NCI-H446 treated with DMSO at 0.1 percent for 48 hours (cell line): Measurements from ENCODE around the gene SLC43A3.
"Not testable (repeated sequence)": the region's sequence is repeated elsewhere in the genome, so short reads cannot be mapped to it uniquely, and the experiment has no call there.

Source experiments
- DNase-seq: peaks from one replicate; lab custom pipeline; 2025; lab: John Stamatoyannopoulos, UW

SLC43A3 gene

GRCh38 chr11:57379732-57380131 is 47.2 kb downstream of the SLC43A3 start:
- DNase-seq: no peak

DNA sequence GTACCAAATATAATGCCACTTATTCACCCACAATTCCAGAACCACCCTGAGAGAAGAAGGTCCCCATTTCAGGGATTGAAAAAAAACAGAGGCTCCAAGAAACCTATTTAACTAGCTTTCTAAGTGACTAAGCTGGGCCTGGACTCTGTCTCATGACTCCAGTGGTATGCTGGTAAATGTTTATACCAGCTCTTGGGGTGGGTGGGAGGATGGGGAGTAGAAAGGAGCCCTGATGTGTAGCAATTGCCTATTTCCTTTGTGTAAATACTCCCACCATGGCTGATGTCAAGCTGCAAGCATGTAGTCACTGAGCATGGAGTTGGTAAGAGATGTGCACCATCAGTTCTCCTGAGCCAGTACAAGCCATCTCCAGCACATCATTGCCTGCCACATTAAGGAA is 48.7 kb downstream of the SLC43A3 start:
- no peak for DNase-seq

DNA sequence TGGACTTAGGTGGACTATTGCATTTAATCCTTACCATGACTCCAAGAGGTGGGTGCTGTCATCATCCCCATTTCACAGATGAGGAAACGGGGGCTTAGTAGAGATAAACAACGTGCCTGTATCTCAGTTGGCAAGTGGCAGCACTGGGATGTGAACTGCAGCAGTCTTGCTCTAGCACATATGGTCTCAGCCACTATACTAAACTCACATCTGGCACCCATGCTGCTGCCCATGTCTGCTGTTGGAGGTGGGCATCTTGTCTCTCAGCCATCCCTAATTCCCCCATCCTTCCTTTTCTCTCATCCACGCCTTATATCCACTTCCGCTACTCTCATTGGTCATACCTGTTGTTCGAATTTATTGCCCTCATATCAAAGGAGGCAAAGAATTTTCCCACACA is 49.8 kb downstream of the SLC43A3 start:
- DNase-seq: no peak

GRCh38 chr11:57376095-57377090 is 50.5 kb downstream of the SLC43A3 start:
- DNase-seq: no peak

DNA sequence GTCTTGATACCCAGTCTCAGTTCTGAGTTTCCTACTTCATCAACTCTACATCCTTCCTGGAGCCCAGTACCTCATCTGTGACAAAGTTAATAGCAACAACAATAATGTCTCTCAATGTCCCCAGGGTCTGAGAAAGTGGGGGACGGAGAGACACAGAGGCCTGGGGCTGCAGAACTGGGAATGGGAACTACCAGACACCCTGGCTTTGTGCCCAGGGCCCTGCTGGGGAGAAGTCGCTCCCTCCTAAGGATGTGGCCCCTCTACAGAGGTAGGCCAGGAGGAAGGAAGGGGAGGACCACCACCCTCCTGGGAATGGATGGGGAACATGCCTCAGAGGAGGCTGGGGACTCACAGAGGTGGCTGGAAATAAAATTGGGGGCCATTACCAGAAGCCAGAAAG is 51.4 kb downstream of the SLC43A3 start:
- no peak for DNase-seq

GRCh38 chr11:57374966-57375365 is 52.0 kb downstream of the SLC43A3 start:
- no peak for DNase-seq

- DNase-seq: no peak
These were observed 53.8 kb downstream of the SLC43A3 start for GRCh38 chr11:57373146-57373545.

GRCh38 chr11:57370941-57371340 is 56.0 kb downstream of the SLC43A3 start:
- DNase-seq: no peak

GRCh38 chr11:57370251-57370650 is 56.7 kb downstream of the SLC43A3 start:
- no peak for DNase-seq

- no peak for DNase-seq
These were observed 58.1 kb downstream of the SLC43A3 start for GRCh38 chr11:57368845-57369232.

DNA sequence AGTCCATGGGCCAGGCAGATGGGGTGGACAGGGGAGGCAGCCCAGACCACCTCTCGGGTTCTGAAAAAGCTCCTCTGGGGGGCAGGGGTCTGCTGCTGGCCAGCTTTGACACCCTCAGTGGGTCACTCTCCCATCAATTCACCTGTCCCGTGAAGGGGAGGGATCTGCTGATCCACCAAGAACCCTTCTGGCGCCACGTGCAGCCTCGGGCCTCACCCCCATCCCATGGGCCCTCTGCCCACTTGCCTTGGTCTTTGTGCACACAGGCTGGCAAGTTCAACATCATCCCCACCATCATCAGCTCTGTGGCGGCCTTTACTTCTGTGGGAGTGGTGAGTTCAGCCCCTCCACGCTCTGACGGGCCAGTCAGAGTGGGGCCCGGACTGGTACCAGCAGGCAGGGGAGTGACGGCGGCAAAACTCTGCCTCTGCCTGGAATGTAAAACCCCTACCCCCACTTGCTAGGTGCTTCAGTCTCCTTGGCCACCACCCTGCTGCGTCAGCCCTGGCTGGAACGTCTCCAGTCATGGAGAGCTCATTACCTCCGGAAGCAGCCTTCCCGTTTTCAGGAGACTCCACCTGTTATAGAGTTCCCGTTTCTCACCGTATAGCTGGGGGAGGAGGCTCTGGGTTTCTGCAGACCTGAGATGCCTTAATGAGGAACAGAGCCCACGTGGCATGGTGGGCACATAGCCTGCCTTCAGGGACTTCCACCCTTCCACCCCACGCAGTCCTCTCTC is 58.6 kb downstream of the SLC43A3 start:
- DNase-seq: no peak

DNA sequence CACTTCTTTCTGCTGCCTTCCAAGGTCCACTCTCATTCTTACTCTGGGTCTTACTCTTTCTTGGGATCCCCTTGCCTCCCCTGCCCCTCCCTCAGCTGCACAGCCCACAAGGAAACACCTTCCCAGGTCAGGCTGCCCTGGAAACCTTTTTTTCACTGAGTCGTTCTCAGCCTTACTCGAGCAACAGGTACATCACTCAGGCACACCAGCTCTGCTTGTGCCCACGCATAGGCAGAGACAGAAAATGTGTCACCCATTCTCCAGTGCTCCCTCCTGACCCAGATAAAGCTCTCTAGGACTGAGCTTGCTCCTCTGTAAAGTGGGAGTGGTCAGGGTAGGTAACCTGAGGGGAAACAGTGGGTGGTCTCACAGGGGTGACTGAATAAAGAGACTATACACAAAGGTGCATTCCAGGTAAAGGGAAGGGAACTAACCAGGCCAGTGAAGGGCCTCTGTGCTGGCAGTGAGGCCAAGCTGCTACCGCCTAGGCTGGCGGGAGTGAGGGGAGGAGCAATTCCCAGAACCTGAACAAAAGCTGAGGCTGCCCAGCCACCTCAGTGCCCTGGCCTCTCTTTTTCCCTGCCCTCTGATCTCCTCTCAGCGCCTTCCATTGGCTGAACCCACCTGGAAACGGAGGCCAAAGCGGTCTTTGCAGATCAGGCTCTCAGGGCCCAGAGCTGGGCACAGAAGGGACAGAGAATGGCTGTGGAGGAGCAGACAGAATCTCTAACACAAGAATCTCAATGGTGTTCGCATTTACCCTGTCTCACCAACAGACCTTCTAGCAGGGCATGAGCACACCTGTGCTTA is 61.9 kb downstream of the SLC43A3 start:
- no peak for DNase-seq

GRCh38 chr11:57363131-57364080 is 63.5 kb downstream of the SLC43A3 start:
- DNase-seq: no peak

DNA sequence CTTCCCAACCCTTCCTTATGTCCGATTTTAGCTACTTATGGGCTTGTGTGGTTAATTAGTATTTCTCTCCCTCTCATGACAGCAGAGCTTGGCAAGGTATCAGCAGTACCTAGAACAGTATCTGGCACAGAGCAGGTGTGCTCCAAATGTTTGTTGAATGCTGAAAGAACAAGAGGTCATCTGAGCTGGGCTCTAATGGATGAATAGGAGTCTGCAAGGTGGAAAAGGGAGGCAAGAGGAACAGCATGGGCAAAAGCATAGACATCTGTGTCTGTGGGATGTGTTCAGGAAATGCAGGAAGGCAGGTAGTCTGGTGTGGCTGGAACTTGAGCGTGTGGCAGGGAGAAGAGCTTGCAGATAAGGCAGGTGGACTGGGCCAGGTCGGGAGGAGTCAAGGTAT is 65.0 kb downstream of the SLC43A3 start:
- DNase-seq: no peak

DNA sequence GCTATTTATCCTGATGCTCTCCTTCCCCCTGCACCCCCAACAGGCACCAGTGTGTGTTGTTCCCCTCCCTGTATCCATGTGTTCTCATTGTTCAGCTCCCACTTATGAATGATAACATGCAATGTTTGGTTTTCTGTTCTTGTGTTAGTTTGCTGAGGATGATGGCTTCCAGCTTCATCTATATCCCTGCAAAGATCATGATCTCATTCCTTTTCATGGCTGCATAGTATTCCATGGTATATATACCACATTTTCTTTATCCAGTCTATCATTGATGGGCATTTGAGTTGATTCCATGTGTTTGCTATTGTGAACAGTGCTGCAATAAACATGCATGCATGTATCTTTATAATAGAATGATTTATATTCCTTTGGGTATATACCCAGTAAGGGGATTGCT is 65.5 kb downstream of the SLC43A3 start:
- DNase-seq: not testable (repeated sequence)

GRCh38 chr11:57360991-57361390 is 65.9 kb downstream of the SLC43A3 start:
- DNase-seq: no peak

- DNase-seq: no peak
These were observed 66.8 kb downstream of the SLC43A3 start for GRCh38 chr11:57359896-57360690.

GRCh38 chr11:57359396-57359795 is 67.5 kb downstream of the SLC43A3 start:
- DNase-seq: no peak

GRCh38 chr11:57358991-57359390 is 67.9 kb downstream of the SLC43A3 start:
- DNase-seq: no peak

DNA sequence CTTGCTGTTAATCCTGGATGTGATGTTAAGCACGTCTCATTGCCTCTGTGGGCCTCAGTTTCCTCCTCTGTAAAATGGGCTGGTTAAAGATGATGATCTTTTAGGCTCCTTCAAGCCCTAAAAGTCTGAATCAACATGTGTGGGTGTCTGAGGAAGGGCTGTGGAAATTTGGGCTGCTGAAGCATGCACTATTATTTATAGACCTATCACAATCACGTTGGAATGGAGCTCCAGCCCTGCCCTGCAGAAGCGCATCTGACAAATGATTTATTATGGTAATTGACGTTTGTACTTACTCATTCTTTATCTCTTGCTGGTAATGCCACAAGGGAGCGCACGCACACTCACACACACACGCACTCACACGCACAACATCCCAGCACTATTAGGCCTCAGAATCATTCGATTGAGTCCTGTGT is 68.4 kb downstream of the SLC43A3 start:
- no peak for DNase-seq
